Endothelial cell (in vitro differentiated cells): ENCODE results near the gene MAGI1. TPM values are rescaled to one million over a fixed set of nuclear protein-coding genes. Genes with fewer than 3 reads are reported as not detected.
"Not testable (repeated sequence)": the region's sequence is repeated elsewhere in the genome, so short reads cannot be mapped to it uniquely, and the experiment has no call there.

Experiments used
- DNase-seq: peaks from one replicate; pipeline ENCODE4 v3.0.0; 2021; ENCODE audit warnings: low spot score
- H3K27ac Mint-ChIP-seq: one replicate; pipeline ENCODE4 v1.8.0; 2021; ENCODE audit warnings: mixed read lengths, inconsistent platforms; ENCODE audit not compliant: unreplicated experiment
- H3K27me3 Mint-ChIP-seq: one replicate; pipeline ENCODE4 v1.8.0; 2021; ENCODE audit warnings: mild to moderate bottlenecking, moderate library complexity, mixed read lengths, inconsistent platforms; ENCODE audit not compliant: unreplicated experiment
- H3K36me3 Mint-ChIP-seq: one replicate; pipeline ENCODE4 v1.8.0; 2021; ENCODE audit warnings: mild to moderate bottlenecking, low read depth, mixed read lengths, inconsistent platforms; ENCODE audit not compliant: unreplicated experiment
- H3K4me1 Mint-ChIP-seq: one replicate; pipeline ENCODE4 v1.8.0; 2021; ENCODE audit warnings: mild to moderate bottlenecking, mixed read lengths, inconsistent platforms; ENCODE audit not compliant: unreplicated experiment
- H3K4me3 Mint-ChIP-seq: one replicate; pipeline ENCODE4 v1.8.0; 2021; ENCODE audit warnings: mild to moderate bottlenecking, mixed read lengths, inconsistent platforms; ENCODE audit not compliant: unreplicated experiment
- H3K9me3 Mint-ChIP-seq: one replicate; pipeline ENCODE4 v1.8.0; 2021; ENCODE audit warnings: mixed read lengths, inconsistent platforms; ENCODE audit not compliant: unreplicated experiment
- CTCF ChIP-seq: fragments of 200-600 bp; sonication (generic); IDR thresholded peaks from one replicate; pipeline ENCODE4 v1.5.0; 2021; ENCODE audit warnings: antibody characterized with exemption; ENCODE audit not compliant: unreplicated experiment
- total RNA-seq: library from RNA; stranded (reverse); fragmentation: NEBNext Ultra II Directional; extraction: Animal tissue kit (Norgen Biotek cat#: 25700); gene quantifications from one replicate; pipeline ENCODE4 v1.2.1, GENCODE V29; 2021; ENCODE audit not compliant: unreplicated experiment

Gene MAGI1
- total RNA-seq, 1 donor from 2014 or later, result 33.8 TPM

GRCh38 chr3:65896321-65896720, 142.4 kb downstream of the MAGI1 start:
- Mint-ChIP-seq H3K4me3 (no peak overlapping the region), H3K9me3 (no peaks in the 10 kb centered on the region), H3K36me3 (no peaks in the 10 kb centered on the region), H3K27ac (no peak overlapping the region), H3K27me3 (peaks cover 2% of the 10 kb centered on the region), H3K4me1 (peaks cover 23% of the 10 kb centered on the region)
- no peak for TF ChIP-seq CTCF
- DNase-seq, result no peak

DNA sequence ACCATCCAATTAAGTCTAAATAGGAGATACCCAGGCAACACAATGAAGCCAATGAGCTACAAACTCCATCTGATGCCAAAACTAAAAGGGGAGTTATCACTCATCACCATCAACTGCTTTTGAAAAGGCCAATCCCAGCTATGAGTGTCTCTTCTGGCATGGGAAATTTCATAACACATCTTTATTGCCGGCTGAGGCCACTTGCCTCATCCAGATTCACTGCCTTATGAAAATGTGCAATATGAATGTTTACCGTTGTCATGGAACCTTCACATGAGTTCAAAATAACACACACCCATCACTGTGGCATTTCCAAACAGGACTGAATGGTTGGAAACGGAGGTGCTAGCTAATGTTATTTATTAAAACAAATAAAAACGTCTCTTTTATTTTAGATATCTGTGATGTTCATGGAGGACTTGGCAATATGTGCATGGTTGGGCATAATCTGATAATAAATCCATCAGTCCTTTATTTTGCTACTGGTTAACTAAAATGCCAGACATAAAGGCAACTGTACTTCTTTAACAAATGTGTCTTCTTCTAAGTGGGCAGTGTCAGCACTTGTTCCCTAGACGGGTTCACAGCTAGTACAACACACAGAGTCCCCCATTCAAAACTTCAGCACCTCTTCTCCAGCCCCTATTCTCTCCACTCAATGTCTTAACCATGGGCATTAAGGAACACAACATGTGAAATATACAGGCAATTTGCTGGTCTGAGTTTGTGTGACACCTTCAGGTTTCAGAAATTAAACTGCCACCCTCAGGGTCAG, 143.9 kb downstream of the MAGI1 start:
- H3K9me3 Mint-ChIP-seq, result no peaks in the 10 kb centered on the region
- no peak for DNase-seq
- H3K4me3 Mint-ChIP-seq, result no peak overlapping the region
- no peak for TF ChIP-seq CTCF
- H3K36me3 Mint-ChIP-seq, result no peaks in the 10 kb centered on the region
- peaks cover 2% of the 10 kb centered on the region for H3K27me3 Mint-ChIP-seq
- H3K27ac Mint-ChIP-seq, result no peak overlapping the region
- peaks cover 10% of the 10 kb centered on the region for H3K4me1 Mint-ChIP-seq

DNA sequence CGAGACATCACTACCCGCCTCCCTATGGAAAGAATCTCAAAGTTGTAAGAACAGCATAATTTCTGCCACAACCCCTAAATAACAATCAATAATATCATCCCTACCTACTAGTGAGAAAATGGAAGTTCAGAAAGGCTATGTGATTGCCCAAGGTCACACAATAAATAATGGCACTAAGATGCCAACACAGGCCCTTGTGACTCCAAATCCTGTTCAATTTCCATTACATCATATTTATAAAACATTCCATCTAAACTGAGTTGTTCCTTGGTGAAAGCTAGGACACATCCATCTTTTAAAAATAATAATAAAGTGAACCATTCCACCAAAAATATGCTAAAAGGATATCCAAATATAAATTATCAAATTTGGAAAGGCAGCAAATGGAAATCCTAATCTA, 144.6 kb downstream of the MAGI1 start:
- H3K27me3 Mint-ChIP-seq, result peaks cover 2% of the 10 kb centered on the region
- no peak overlapping the region for H3K27ac Mint-ChIP-seq
- DNase-seq, result no peak
- no peaks in the 10 kb centered on the region for H3K36me3 Mint-ChIP-seq
- H3K9me3 Mint-ChIP-seq, result no peaks in the 10 kb centered on the region
- H3K4me1 Mint-ChIP-seq, result peaks cover 4% of the 10 kb centered on the region
- TF ChIP-seq CTCF, result no peak
- H3K4me3 Mint-ChIP-seq, result no peak overlapping the region

- H3K4me1 Mint-ChIP-seq, result peaks cover 3% of the 10 kb centered on the region
- H3K27ac Mint-ChIP-seq, result no peak overlapping the region
- H3K9me3 Mint-ChIP-seq, result no peaks in the 10 kb centered on the region
- H3K4me3 Mint-ChIP-seq, result no peak overlapping the region
- H3K36me3 Mint-ChIP-seq, result no peaks in the 10 kb centered on the region
- DNase-seq, result no peak
- peaks cover 2% of the 10 kb centered on the region for H3K27me3 Mint-ChIP-seq
- no peak for TF ChIP-seq CTCF
Measured at GRCh38 chr3:65893631-65894030, 145.1 kb downstream of the MAGI1 start.

- H3K4me1 Mint-ChIP-seq, H3K9me3 Mint-ChIP-seq, H3K27ac Mint-ChIP-seq, H3K36me3 Mint-ChIP-seq, H3K27me3 Mint-ChIP-seq, DNase-seq, H3K4me3 Mint-ChIP-seq: not testable (repeated sequence)
Measured at GRCh38 chr3:65891477-65891876, 147.2 kb downstream of the MAGI1 start.
